ENCODE data around the gene ATP8A2.

Gene ATP8A2

GRCh38 chr13:25588336-25589060 is 216.7 kb downstream of the ATP8A2 start:
- no peak overlapping the region for H2BK15ac ChIP-seq (ENCODE audit: low read depth, poor library complexity, severe bottlenecking)
- no peak overlapping the region for H3K14ac ChIP-seq (ENCODE audit: low read length in 2 of 2)
- peaks cover 0 to 10% of the 10 kb centered on the region in 2 experiments for H3K27me3 ChIP-seq (ENCODE audit: control insufficient read depth in 1 of 2, insufficient read depth in 1 of 2, low read length in 2 of 2)
- DNase-seq: no peak
- H4K8ac ChIP-seq (ENCODE audit: low read length): no peak overlapping the region
- no peak overlapping the region for H2AFZ ChIP-seq (ENCODE audit: low read depth, low read length)
- H3K4ac ChIP-seq (ENCODE audit: low read depth in 1 of 2, low read length in 2 of 2): no peak overlapping the region
- H3K9ac ChIP-seq (ENCODE audit: low read length): no peak overlapping the region
- no peaks in the 10 kb centered on the region for H3K9me3 ChIP-seq (ENCODE audit: control insufficient read depth, low read length)
- no peak overlapping the region for H2AK5ac ChIP-seq (ENCODE audit: low read length, severe bottlenecking)
- H3K27ac ChIP-seq (ENCODE audit: low read length, poor library complexity, severe bottlenecking): no peak overlapping the region
- no peak overlapping the region for H3K23ac ChIP-seq (ENCODE audit: low read length in 2 of 2)
- no peaks in the 10 kb centered on the region for H3K79me1 ChIP-seq (replicated peaks; ENCODE audit: low read length, poor library complexity, severe bottlenecking)
- H3K4me3 ChIP-seq (ENCODE audit: insufficient read depth in 1 of 2, low read depth in 1 of 2, low read length in 2 of 2): no peak overlapping the region
- H2BK12ac ChIP-seq (ENCODE audit: low read length in 2 of 2): no peak overlapping the region
- H2BK120ac ChIP-seq (ENCODE audit: low read depth, low read length): no peak overlapping the region
- H4K91ac ChIP-seq (ENCODE audit: low read length): no peak overlapping the region
- no peaks in the 10 kb centered on the region for H3K4me1 ChIP-seq (ENCODE audit: control insufficient read depth, insufficient read depth, low read depth, low read length)
- H3K4me2 ChIP-seq (ENCODE audit: low read length, poor library complexity, severe bottlenecking): no peak overlapping the region
- WGBS: 80% methylated on average over 11 of the region's 12 CpGs
- H3K18ac ChIP-seq (ENCODE audit: low read depth in 1 of 2, low read length in 2 of 2): no peak overlapping the region
- H2BK5ac ChIP-seq (ENCODE audit: low read depth, low read length, poor library complexity, severe bottlenecking): no peak overlapping the region
- H3K36me3 ChIP-seq (ENCODE audit: control insufficient read depth in 1 of 2, insufficient read depth in 2 of 2, low read depth in 1 of 2, low read length in 2 of 2): no peaks in the 10 kb centered on the region

- Histone ChIP-seq H3K18ac (ENCODE audit: low read depth in 1 of 2, low read length in 2 of 2) (no peak overlapping the region), H3K4me2 (ENCODE audit: low read length, poor library complexity, severe bottlenecking) (no peak overlapping the region), H2AFZ (ENCODE audit: low read depth, low read length) (no peak overlapping the region), H4K8ac (ENCODE audit: low read length) (no peak overlapping the region), H3K27me3 (ENCODE audit: control insufficient read depth in 1 of 2, insufficient read depth in 1 of 2, low read length in 2 of 2) (no peaks in the 10 kb centered on the region), H3K27ac (ENCODE audit: low read length, poor library complexity, severe bottlenecking) (no peak overlapping the region), H2BK15ac (ENCODE audit: low read depth, poor library complexity, severe bottlenecking) (no peak overlapping the region), H3K4me3 (ENCODE audit: insufficient read depth in 1 of 2, low read depth in 1 of 2, low read length in 2 of 2) (no peak overlapping the region), H3K23ac (ENCODE audit: low read length in 2 of 2) (no peak overlapping the region), H2BK12ac (ENCODE audit: low read length in 2 of 2) (no peak overlapping the region), H3K79me1 (replicated peaks; ENCODE audit: low read length, poor library complexity, severe bottlenecking) (no peaks in the 10 kb centered on the region), H3K36me3 (ENCODE audit: control insufficient read depth in 1 of 2, insufficient read depth in 2 of 2, low read depth in 1 of 2, low read length in 2 of 2) (no peaks in the 10 kb centered on the region), H3K9ac (ENCODE audit: low read length) (no peak overlapping the region), H3K9me3 (ENCODE audit: control insufficient read depth, low read length) (no peaks in the 10 kb centered on the region), H2BK120ac (ENCODE audit: low read depth, low read length) (no peak overlapping the region), H3K14ac (ENCODE audit: low read length in 2 of 2) (no peak overlapping the region), H4K91ac (ENCODE audit: low read length) (no peak overlapping the region), H2AK5ac (ENCODE audit: low read length, severe bottlenecking) (no peak overlapping the region), H3K4ac (ENCODE audit: low read depth in 1 of 2, low read length in 2 of 2) (no peak overlapping the region), H3K4me1 (ENCODE audit: control insufficient read depth, insufficient read depth, low read depth, low read length) (no peaks in the 10 kb centered on the region), H2BK5ac (ENCODE audit: low read depth, low read length, poor library complexity, severe bottlenecking) (no peak overlapping the region)
- no CpG with 5 or more reads among the region's 2 CpGs for WGBS
- no peak for DNase-seq
These were observed 226.6 kb downstream of the ATP8A2 start for GRCh38 chr13:25598421-25598820.

GRCh38 chr13:25602176-25602575 is 230.4 kb downstream of the ATP8A2 start:
- no peaks in the 10 kb centered on the region for H3K36me3 ChIP-seq (ENCODE audit: control insufficient read depth in 1 of 2, insufficient read depth in 2 of 2, low read depth in 1 of 2, low read length in 2 of 2)
- 55% methylated on average over 2 of the region's 2 CpGs for WGBS

GRCh38 chr13:25604106-25604505 is 232.3 kb downstream of the ATP8A2 start:
- Histone ChIP-seq H2BK120ac (ENCODE audit: low read depth, low read length) (no peak overlapping the region), H3K27ac (ENCODE audit: low read length, poor library complexity, severe bottlenecking) (no peak overlapping the region), H2BK5ac (ENCODE audit: low read depth, low read length, poor library complexity, severe bottlenecking) (no peak overlapping the region), H3K14ac (ENCODE audit: low read length in 2 of 2) (no peak overlapping the region), H4K8ac (ENCODE audit: low read length) (no peak overlapping the region), H3K4me1 (ENCODE audit: control insufficient read depth, insufficient read depth, low read depth, low read length) (no peaks in the 10 kb centered on the region), H3K4me3 (ENCODE audit: insufficient read depth in 1 of 2, low read depth in 1 of 2, low read length in 2 of 2) (no peak overlapping the region), H3K4ac (ENCODE audit: low read depth in 1 of 2, low read length in 2 of 2) (no peak overlapping the region), H3K9me3 (ENCODE audit: control insufficient read depth, low read length) (peaks cover 2% of the 10 kb centered on the region), H2BK12ac (ENCODE audit: low read length in 2 of 2) (no peak overlapping the region), H3K36me3 (ENCODE audit: control insufficient read depth in 1 of 2, insufficient read depth in 2 of 2, low read depth in 1 of 2, low read length in 2 of 2) (no peaks in the 10 kb centered on the region), H2BK15ac (ENCODE audit: low read depth, poor library complexity, severe bottlenecking) (no peak overlapping the region), H2AK5ac (ENCODE audit: low read length, severe bottlenecking) (no peak overlapping the region), H3K27me3 (ENCODE audit: control insufficient read depth in 1 of 2, insufficient read depth in 1 of 2, low read length in 2 of 2) (no peaks in the 10 kb centered on the region), H3K9ac (ENCODE audit: low read length) (no peak overlapping the region), H3K4me2 (ENCODE audit: low read length, poor library complexity, severe bottlenecking) (no peak overlapping the region), H3K18ac (ENCODE audit: low read depth in 1 of 2, low read length in 2 of 2) (no peak overlapping the region), H2AFZ (ENCODE audit: low read depth, low read length) (no peak overlapping the region), H4K91ac (ENCODE audit: low read length) (no peak overlapping the region), H3K23ac (ENCODE audit: low read length in 2 of 2) (no peak overlapping the region), H3K79me1 (replicated peaks; ENCODE audit: low read length, poor library complexity, severe bottlenecking) (no peaks in the 10 kb centered on the region)
- DNase-seq: no peak
- WGBS: 67% methylated on average over 1 of the region's 1 CpG

More at GRCh38 chr13:25602176-25602575, 230.4 kb downstream of the ATP8A2 start:
- no peak overlapping the region for H3K4me3 ChIP-seq (ENCODE audit: insufficient read depth in 1 of 2, low read depth in 1 of 2, low read length in 2 of 2)
- no peak overlapping the region for H2BK15ac ChIP-seq (ENCODE audit: low read depth, poor library complexity, severe bottlenecking)
- H4K8ac ChIP-seq (ENCODE audit: low read length): no peak overlapping the region
- H3K79me1 ChIP-seq (replicated peaks; ENCODE audit: low read length, poor library complexity, severe bottlenecking): no peaks in the 10 kb centered on the region
- no peak overlapping the region for H3K4ac ChIP-seq (ENCODE audit: low read depth in 1 of 2, low read length in 2 of 2)
- H3K4me1 ChIP-seq (ENCODE audit: control insufficient read depth, insufficient read depth, low read depth, low read length): no peaks in the 10 kb centered on the region
- no peak for DNase-seq
- no peaks in the 10 kb centered on the region for H3K27me3 ChIP-seq (ENCODE audit: control insufficient read depth in 1 of 2, insufficient read depth in 1 of 2, low read length in 2 of 2)
- H4K91ac ChIP-seq (ENCODE audit: low read length): no peak overlapping the region
- no peak overlapping the region for H2BK5ac ChIP-seq (ENCODE audit: low read depth, low read length, poor library complexity, severe bottlenecking)
- no peak overlapping the region for H3K23ac ChIP-seq (ENCODE audit: low read length in 2 of 2)
- H3K9ac ChIP-seq (ENCODE audit: low read length): no peak overlapping the region
- no peak overlapping the region for H2BK120ac ChIP-seq (ENCODE audit: low read depth, low read length)
- no peak overlapping the region for H2AFZ ChIP-seq (ENCODE audit: low read depth, low read length)
- no peaks in the 10 kb centered on the region for H3K9me3 ChIP-seq (ENCODE audit: control insufficient read depth, low read length)
- no peak overlapping the region for H2AK5ac ChIP-seq (ENCODE audit: low read length, severe bottlenecking)
- H3K4me2 ChIP-seq (ENCODE audit: low read length, poor library complexity, severe bottlenecking): no peak overlapping the region
- no peak overlapping the region for H3K27ac ChIP-seq (ENCODE audit: low read length, poor library complexity, severe bottlenecking)
- H3K18ac ChIP-seq (ENCODE audit: low read depth in 1 of 2, low read length in 2 of 2): no peak overlapping the region
- H2BK12ac ChIP-seq (ENCODE audit: low read length in 2 of 2): no peak overlapping the region
- no peak overlapping the region for H3K14ac ChIP-seq (ENCODE audit: low read length in 2 of 2)
